ENCODE data around the gene PTGIR. TPM values are rescaled to one million over a fixed set of nuclear protein-coding genes. Genes with fewer than 3 reads are reported as not detected.

The PTGIR gene
- total and polyA plus RNA-seq, 8 donors: 9.2 to 14.1 (median 11.8) TPM

GRCh38 chr19:46622118-46622446 is 2.8 kb downstream of the PTGIR start:
- intact Hi-C loops (cut with DNase I): loop anchor here in 1 of 2 donors (5.0 kb wide), 1 partner anchor 35 kb away; no protein-coding TSS in a partner anchor
- Histone ChIP-seq H3K27ac (peak overlapping the region in 1 of 2 donors; percentile 7), H3K27me3 (no peaks in the 10 kb centered on the region), H3K4me1 (peaks cover 19 to 76% of the 10 kb centered on the region in 2 donors), H3K4me3 (peak overlapping the region in 1 of 2 donors; percentile 37), H3K36me3 (no peaks in the 10 kb centered on the region), H3K9me3 (no peaks in the 10 kb centered on the region)
- ATAC-seq: no peak
- no peak for TF ChIP-seq CTCF (IDR thresholded peaks at IDR 0.05)
- DNase-seq: peak in 1 of 4 donors; percentile 55

GRCh38 chr19:46621191-46622117 is 3.4 kb downstream of the PTGIR start:
- Histone ChIP-seq H3K4me1 (peaks cover 22 to 76% of the 10 kb centered on the region in 2 donors), H3K4me3 (peak overlapping the region in 1 of 2 donors; percentile 37)

GRCh38 chr19:46620716-46621115 is 4.2 kb downstream of the PTGIR start:
- Histone ChIP-seq H3K9me3 (no peaks in the 10 kb centered on the region), H3K4me1 (peaks cover 15 to 72% of the 10 kb centered on the region in 2 donors), H3K4me3 (peak overlapping the region in 1 of 2 donors; percentile 37), H3K27me3 (no peaks in the 10 kb centered on the region), H3K27ac (peak overlapping the region in 1 of 2 donors; percentile 69), H3K36me3 (no peaks in the 10 kb centered on the region)
- intact Hi-C loops (cut with DNase I): loop anchor here in 1 of 2 donors (5.0 kb wide), 1 partner anchor 37 kb away; no protein-coding TSS in a partner anchor
- ATAC-seq: no peak
- DNase-seq: peak in 1 of 4 donors; percentile 25
- TF ChIP-seq CTCF (IDR thresholded peaks at IDR 0.05): no peak

More at GRCh38 chr19:46621191-46622117, 3.4 kb downstream of the PTGIR start:
- Histone ChIP-seq H3K27me3 (no peaks in the 10 kb centered on the region), H3K36me3 (no peaks in the 10 kb centered on the region), H3K27ac (peak overlapping the region; percentile 7 to 69), H3K9me3 (no peaks in the 10 kb centered on the region)
- ATAC-seq: no peak
- intact Hi-C loops (cut with DNase I): loop anchor here in 1 of 2 donors (5.0 kb wide), 1 partner anchor 36 kb away; no protein-coding TSS in a partner anchor
- no peak for TF ChIP-seq CTCF (IDR thresholded peaks at IDR 0.05)
- DNase-seq: peak in 1 of 4 donors; percentile 76

- Histone ChIP-seq H3K27ac (no peak overlapping the region), H3K27me3 (no peaks in the 10 kb centered on the region), H3K9me3 (no peaks in the 10 kb centered on the region), H3K4me3 (no peak overlapping the region), H3K36me3 (no peaks in the 10 kb centered on the region), H3K4me1 (peaks cover 12 to 67% of the 10 kb centered on the region in 2 donors)
- intact Hi-C loops (cut with DNase I): loop anchor here in 1 of 2 donors (5.0 kb wide), 1 partner anchor 37 kb away; no protein-coding TSS in a partner anchor
- no peak for TF ChIP-seq CTCF (IDR thresholded peaks at IDR 0.05)
- no peak for DNase-seq
- no peak for ATAC-seq
Measured at GRCh38 chr19:46620267-46620666, 4.6 kb downstream of the PTGIR start.

- DNase-seq: peak in 2 of 4 donors; percentile 85
- ATAC-seq: peak; percentile 10
- peaks cover 12 to 63% of the 10 kb centered on the region in 2 donors for H3K4me1 ChIP-seq
Measured at GRCh38 chr19:46618670-46619231, 6.1 kb downstream of the PTGIR start.

More at GRCh38 chr19:46618670-46619231, 6.1 kb downstream of the PTGIR start:
- Histone ChIP-seq H3K36me3 (no peaks in the 10 kb centered on the region), H3K9me3 (no peaks in the 10 kb centered on the region), H3K27ac (peak overlapping the region in 1 of 2 donors; percentile 44), H3K27me3 (no peaks in the 10 kb centered on the region), H3K4me3 (no peak overlapping the region)
- TF ChIP-seq CTCF (IDR thresholded peaks at IDR 0.05): no peak
- intact Hi-C loops (cut with DNase I): no loop called here

All from left lung (tissue), 10 donors.